Measurements from ENCODE around the gene DST.

DNA sequence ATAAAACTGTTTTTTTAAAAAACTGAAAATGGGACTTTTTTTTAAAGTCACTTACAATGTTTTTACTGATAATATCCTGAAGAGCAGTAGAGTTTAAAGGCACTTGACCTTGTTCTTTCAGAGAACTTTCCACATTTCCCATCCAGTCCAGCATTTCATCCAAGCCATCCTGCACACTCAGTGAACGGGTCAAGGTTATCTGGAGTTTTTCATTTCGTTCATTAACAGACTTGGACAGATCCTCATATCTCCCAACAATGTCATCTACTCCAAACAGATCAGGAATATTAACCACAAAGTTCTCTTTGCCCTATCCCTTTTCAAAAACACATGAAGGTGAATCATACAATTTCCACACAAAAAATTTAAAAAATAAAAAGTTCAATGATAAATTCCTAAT lies 69.1 kb downstream of the DST start:
- TF ChIP-seq, protein P1, sequence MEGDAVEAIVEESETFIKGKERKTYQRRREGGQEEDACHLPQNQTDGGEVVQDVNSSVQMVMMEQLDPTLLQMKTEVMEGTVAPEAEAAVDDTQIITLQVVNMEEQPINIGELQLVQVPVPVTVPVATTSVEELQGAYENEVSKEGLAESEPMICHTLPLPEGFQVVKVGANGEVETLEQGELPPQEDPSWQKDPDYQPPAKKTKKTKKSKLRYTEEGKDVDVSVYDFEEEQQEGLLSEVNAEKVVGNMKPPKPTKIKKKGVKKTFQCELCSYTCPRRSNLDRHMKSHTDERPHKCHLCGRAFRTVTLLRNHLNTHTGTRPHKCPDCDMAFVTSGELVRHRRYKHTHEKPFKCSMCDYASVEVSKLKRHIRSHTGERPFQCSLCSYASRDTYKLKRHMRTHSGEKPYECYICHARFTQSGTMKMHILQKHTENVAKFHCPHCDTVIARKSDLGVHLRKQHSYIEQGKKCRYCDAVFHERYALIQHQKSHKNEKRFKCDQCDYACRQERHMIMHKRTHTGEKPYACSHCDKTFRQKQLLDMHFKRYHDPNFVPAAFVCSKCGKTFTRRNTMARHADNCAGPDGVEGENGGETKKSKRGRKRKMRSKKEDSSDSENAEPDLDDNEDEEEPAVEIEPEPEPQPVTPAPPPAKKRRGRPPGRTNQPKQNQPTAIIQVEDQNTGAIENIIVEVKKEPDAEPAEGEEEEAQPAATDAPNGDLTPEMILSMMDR (IDR thresholded peaks at IDR 0.05): no peak
- TF ChIP-seq EZH2 (IDR thresholded peaks at IDR 0.05; ENCODE audit: borderline replicate concordance, insufficient read depth, low read depth, low read length, poor library complexity, severe bottlenecking): no peak

All from B cell (primary cell).